Right lobe of liver (tissue), 6 donors: ENCODE results near the gene ATP10A. TPM values are rescaled to one million over a fixed set of nuclear protein-coding genes. Genes with fewer than 3 reads are reported as not detected.

ENCODE experiments used
- ATAC-seq, 4 donors: fragments of 200-7000 bp; cut with Tn5 transposase; one replicate each; pipeline ENCODE4 v1.9.1; 2020; ENCODE audit warnings: mild to moderate bottlenecking in 4 of 4, moderate library complexity in 4 of 4
- DNase-seq, 3 donors: peaks; one replicate each; pipeline ENCODE4 v3.0.0-alpha.2; 2020
- H3K27ac ChIP-seq, 3 donors: fragments of 200-600 bp; one replicate each; pipeline ENCODE4 v1.8.0; 2022
- H3K27me3 ChIP-seq, 2 donors: fragments of 200-600 bp; one replicate each; pipeline ENCODE4 v1.8.0; 2022
- H3K36me3 ChIP-seq, 4 donors: fragments of 200-600 bp; sonication (generic) in 1 of 4; one replicate each; pipeline versions ENCODE4 v1.5.1 to v1.8.0; 2017 to 2022; ENCODE audit warnings: control low read depth in 1 of 4
- H3K4me1 ChIP-seq, 4 donors: fragments of 200-600 bp; sonication (generic) in 1 of 4; one replicate each; pipeline versions ENCODE4 v1.5.1 to v1.8.0; 2017 to 2022; ENCODE audit warnings: control low read depth in 1 of 4
- H3K4me3 ChIP-seq, 3 donors: fragments of 200-600 bp; one replicate each; pipeline ENCODE4 v1.8.0; 2022
- H3K9me3 ChIP-seq, 4 donors: fragments of 200-600 bp; sonication (generic) in 1 of 4; one replicate each; pipeline versions ENCODE4 v1.5.1 to v1.8.0; 2017 to 2022; ENCODE audit warnings: control low read depth in 1 of 4
- POLR2A ChIP-seq: fragments of 450-650 bp; IDR thresholded peaks from one replicate; pipeline ENCODE4 v1.6.1; 2017; ENCODE audit warnings: antibody characterized with exemption, mild to moderate bottlenecking
- WGBS: methylation state at CpG from one replicate; pipeline ENCODE4 v1.1.6; 2018; ENCODE audit warnings: low coverage, low lambda C conversion rate; ENCODE audit not compliant: insufficient coverage; ENCODE audit errors: missing lambda C conversion rate; 5-methylcytosine and 5-hydroxymethylcytosine counted together
- intact Hi-C, 2 donors: fragments of 100-400 bp; cut with DNase I; formaldehyde crosslinking; loops; one replicate each; pipeline versions ENCODE4 v1.11.2 to v1.14.1; 2022
- total RNA-seq, 6 experiments: library from RNA; depleted of rRNA in 2 of 6; stranded (reverse); fragments of >200 nt in 2 of 6; fragmentation: NEBNext Ultra II Directional in 3 of 6; extraction: Animal tissue kit (Norgen Biotek cat#: 25700) in 3 of 6; gene quantifications; one replicate each; pipeline versions ENCODE4 v1.1.0 to v1.2.4, GENCODE V29; 2016 to 2023
- TF ChIP-seq, protein P1 (sequence below), 4 donors: fragments of 200-600 bp in 3 of 4; fragments of 450-650 bp in 1 of 4; IDR thresholded peaks; one replicate each; pipeline versions ENCODE4 v1.5.1 to v1.8.0; 2016 to 2022; ENCODE audit warnings: antibody characterized with exemption in 4 of 4, mild to moderate bottlenecking in 2 of 4
- donor health status: DM: no; HTN: yes; CAD: no.
- donor health status: DM: no; HTN: no; CAD: no.
- donor health status: DM: no; HTN: no; CAD: no.
- donor health status: DM: no; HTN: yes; CAD: no.
- donor health status: DM: no; HTN: yes; CAD: no.

Gene ATP10A
- total RNA-seq, 6 experiments from 2014 or later: 0.15 to 1.00 (median 0.34) TPM

DNA sequence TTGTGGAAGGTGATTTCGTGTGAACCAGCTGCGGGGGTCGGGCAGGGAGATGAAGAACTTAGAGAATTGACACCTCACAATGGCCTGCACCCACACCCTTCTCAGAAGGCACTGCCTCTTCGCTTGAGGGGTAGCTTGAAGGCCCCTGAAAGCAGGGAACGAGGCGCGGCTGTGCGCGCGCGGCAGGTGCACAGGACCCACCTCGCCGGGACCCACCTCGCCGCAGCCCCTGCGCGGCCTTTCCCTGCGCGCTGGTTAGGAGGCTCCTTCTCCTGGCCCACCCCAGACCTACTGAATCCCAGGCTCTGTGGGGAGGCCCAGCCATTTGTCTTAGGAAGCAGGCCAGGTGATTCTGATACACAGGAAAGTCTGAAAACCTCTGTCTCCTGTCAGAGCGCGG lies 46.2 kb upstream of the ATP10A start:
- no peak for TF ChIP-seq POLR2A
- TF ChIP-seq, protein P1, sequence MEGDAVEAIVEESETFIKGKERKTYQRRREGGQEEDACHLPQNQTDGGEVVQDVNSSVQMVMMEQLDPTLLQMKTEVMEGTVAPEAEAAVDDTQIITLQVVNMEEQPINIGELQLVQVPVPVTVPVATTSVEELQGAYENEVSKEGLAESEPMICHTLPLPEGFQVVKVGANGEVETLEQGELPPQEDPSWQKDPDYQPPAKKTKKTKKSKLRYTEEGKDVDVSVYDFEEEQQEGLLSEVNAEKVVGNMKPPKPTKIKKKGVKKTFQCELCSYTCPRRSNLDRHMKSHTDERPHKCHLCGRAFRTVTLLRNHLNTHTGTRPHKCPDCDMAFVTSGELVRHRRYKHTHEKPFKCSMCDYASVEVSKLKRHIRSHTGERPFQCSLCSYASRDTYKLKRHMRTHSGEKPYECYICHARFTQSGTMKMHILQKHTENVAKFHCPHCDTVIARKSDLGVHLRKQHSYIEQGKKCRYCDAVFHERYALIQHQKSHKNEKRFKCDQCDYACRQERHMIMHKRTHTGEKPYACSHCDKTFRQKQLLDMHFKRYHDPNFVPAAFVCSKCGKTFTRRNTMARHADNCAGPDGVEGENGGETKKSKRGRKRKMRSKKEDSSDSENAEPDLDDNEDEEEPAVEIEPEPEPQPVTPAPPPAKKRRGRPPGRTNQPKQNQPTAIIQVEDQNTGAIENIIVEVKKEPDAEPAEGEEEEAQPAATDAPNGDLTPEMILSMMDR (IDR thresholded peaks at IDR 0.05): no peak
- 71% methylated on average over 6 of the region's 21 CpGs for WGBS
- no peak overlapping the region for H3K27ac ChIP-seq

DNA sequence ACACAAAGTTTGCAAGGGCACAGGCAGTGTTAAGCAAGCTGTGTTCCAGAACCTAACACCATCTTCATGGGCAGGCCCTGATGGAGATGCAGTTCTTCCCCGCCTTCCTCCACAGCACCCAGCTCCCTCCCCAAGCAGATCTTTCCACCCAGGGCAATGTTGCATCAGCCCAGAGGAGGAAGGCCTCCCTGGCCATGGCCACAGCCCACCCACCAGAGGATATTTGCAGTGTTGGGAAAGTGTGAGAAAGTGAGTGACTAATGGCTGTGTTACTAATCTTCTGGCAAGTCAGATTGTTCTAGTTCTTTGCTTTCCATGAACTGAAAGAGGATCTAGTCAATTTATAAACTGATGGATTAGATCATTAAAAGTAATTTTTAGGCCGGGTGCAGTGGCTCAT lies 42.0 kb upstream of the ATP10A start:
- H3K36me3 ChIP-seq: no peaks in the 10 kb centered on the region
- H3K27me3 ChIP-seq: no peaks in the 10 kb centered on the region
- DNase-seq (no peak), ATAC-seq (no peak)
- intact Hi-C loops: no loop called here
- no peaks in the 10 kb centered on the region for H3K4me1 ChIP-seq
- 57% methylated on average over 1 of the region's 2 CpGs for WGBS
- H3K27ac ChIP-seq: no peak overlapping the region
- H3K9me3 ChIP-seq: no peaks in the 10 kb centered on the region
- TF ChIP-seq POLR2A: no peak
- TF ChIP-seq, protein P1 (IDR thresholded peaks at IDR 0.05): no peak
- no peak overlapping the region for H3K4me3 ChIP-seq

More for the DNA sequence above, 46.2 kb upstream of the ATP10A start:
- H3K4me3 ChIP-seq: no peak overlapping the region
- no peaks in the 10 kb centered on the region for H3K4me1 ChIP-seq
- peak in 1 of 4 donors; percentile 22 for ATAC-seq
- no peaks in the 10 kb centered on the region for H3K27me3 ChIP-seq
- H3K36me3 ChIP-seq: no peaks in the 10 kb centered on the region
- no peak for DNase-seq
- no peaks in the 10 kb centered on the region for H3K9me3 ChIP-seq
- intact Hi-C loops: no loop called here

DNA sequence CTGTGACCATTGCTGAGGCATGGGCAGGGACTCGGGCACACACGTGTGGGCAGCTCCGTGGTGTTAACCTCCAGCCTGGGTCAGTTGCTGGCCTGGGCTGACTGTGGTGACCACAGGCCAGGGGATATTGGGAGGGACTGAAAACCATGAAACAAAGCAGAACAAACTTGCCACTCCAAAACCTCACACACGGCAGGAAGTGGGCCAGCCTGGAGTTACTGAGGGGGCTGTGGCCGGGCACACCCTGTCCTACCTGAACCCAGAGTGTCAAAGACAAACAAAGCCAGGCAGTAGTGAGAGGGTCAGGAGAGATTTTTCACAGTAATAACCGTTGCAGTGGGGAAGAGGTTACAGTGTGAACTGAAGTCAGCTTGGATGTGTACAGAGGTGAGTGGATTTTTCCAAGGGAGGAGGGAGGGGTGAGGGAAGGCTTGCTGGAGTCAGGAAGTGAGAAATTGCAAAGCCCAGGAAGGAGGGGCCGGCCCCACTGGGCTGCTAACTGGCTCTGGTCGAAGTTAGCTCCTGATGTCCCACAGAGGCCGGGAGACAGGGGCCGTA lies 40.0 kb upstream of the ATP10A start:
- Histone ChIP-seq H3K9me3 (no peaks in the 10 kb centered on the region), H3K4me3 (no peak overlapping the region), H3K4me1 (no peaks in the 10 kb centered on the region), H3K27me3 (no peaks in the 10 kb centered on the region), H3K27ac (no peak overlapping the region), H3K36me3 (no peaks in the 10 kb centered on the region)
- 24% methylated on average over 5 of the region's 10 CpGs for WGBS
- intact Hi-C loops: no loop called here
- TF ChIP-seq, protein P1 (IDR thresholded peaks at IDR 0.05): no peak
- TF ChIP-seq POLR2A: no peak
- ATAC-seq (peak in 1 of 4 donors; percentile 16), DNase-seq (no peak)

DNA sequence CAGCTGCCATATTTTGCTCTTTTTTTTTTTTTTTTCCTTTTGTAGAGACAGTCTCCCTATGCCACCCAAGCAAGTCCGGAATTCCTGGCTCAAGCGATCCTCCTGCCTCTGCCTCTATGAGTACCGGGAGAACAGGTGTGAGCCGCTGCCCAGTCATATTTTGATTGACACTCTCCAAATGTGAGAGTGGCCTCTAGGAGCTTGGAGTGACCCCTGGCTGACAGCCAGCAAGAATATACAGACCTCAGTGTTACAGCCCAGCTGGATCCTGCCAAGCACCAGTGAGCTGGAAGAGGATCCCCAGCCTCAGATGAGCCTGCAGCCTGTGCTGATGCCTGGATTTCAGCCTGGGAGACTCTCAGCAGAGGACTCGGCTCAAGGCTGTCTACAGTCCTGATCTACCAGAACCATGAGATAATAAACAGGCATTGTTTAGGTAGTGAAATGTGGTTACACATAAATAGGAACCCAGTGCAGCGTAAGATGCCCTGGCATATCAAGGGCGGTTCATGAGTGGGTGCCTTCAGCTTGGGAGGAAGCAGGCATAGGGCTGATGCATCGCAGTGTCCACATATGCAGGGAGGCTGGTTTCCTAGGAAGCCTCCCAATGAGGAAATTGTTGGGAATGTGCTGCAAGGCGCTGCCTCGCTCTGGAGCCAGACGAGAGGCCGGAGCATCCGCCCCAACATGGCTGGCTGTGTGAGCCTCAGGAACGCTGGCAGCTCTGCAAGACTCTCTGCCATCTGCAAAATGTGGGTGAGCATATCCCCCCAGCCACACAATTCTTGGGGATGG lies 38.9 kb upstream of the ATP10A start:
- intact Hi-C loops: no loop called here
- no peak overlapping the region for H3K27ac ChIP-seq

More for the DNA sequence above, 38.9 kb upstream of the ATP10A start:
- H3K9me3 ChIP-seq: no peaks in the 10 kb centered on the region
- ATAC-seq (no peak), DNase-seq (no peak)
- H3K36me3 ChIP-seq: no peaks in the 10 kb centered on the region
- WGBS: 88% methylated on average over 6 of the region's 14 CpGs
- TF ChIP-seq POLR2A: no peak
- TF ChIP-seq, protein P1 (IDR thresholded peaks at IDR 0.05): no peak
- H3K4me3 ChIP-seq: no peak overlapping the region
- no peaks in the 10 kb centered on the region for H3K27me3 ChIP-seq
- H3K4me1 ChIP-seq: no peaks in the 10 kb centered on the region
